Measurements from ENCODE around the gene BNC2.

DNA sequence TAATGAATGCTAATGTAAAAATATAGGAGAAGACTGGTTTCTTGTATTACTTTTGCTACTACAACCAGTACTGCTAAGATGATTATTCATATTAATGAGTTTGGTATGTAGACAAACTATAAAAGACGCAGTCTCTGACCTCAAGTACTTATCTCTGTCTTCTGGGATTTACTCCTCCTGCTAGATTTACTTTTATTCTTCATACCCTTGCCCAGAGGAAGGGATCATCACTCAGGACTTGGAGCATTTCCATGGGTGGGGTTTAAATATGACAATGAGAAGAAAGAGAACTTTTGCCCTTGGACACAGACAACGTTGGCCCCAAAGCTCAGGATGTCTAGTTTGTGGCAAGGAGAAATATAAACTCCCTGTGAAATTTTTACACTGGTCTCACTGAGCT lies 126.1 kb downstream of the BNC2 start:
- no peak for TF ChIP-seq CTCF (IDR thresholded peaks at IDR 0.05; ENCODE audit: low read length)
- no peak for TF ChIP-seq EZH2phosphoT487 (IDR thresholded peaks at IDR 0.05; ENCODE audit: low read length)

Data from MM.1S (cell line).